ENCODE measurements around the gene ABCC1.

The ABCC1 gene

GRCh38 chr16:15925631-15926030 lies 23.8 kb upstream of the ABCC1 start:
- Histone ChIP-seq H3K4me1 (ENCODE audit: insufficient read depth, low read length, severe bottlenecking) (no peaks in the 10 kb centered on the region), H3K9ac (ENCODE audit: low read length) (no peak overlapping the region), H2AFZ (ENCODE audit: low read length) (no peak overlapping the region), H3K27me3 (ENCODE audit: insufficient read depth, low read length) (no peaks in the 10 kb centered on the region), H4K20me1 (ENCODE audit: insufficient read depth, low read length) (no peaks in the 10 kb centered on the region), H3K4me3 (ENCODE audit: low read depth, low read length, poor library complexity, severe bottlenecking) (no peak overlapping the region), H3F3A (ENCODE audit: insufficient read depth, low read length) (no peaks in the 10 kb centered on the region), H3K27ac (ENCODE audit: low read depth, low read length, poor library complexity, severe bottlenecking) (no peak overlapping the region), H3K36me3 (ENCODE audit: insufficient read depth, low read length) (no peaks in the 10 kb centered on the region), H3K9me2 (ENCODE audit: low read depth, low read length) (no peaks in the 10 kb centered on the region), H3K79me2 (ENCODE audit: insufficient read depth, low read length) (no peaks in the 10 kb centered on the region), H3K4me2 (ENCODE audit: low read length) (no peak overlapping the region), H3K9me3 (ENCODE audit: low read length) (no peaks in the 10 kb centered on the region)
- no peak for TF ChIP-seq EZH2 (IDR thresholded peaks at IDR 0.05; ENCODE audit: borderline replicate concordance, low read length)

- Histone ChIP-seq H3K9me3 (ENCODE audit: low read length) (no peaks in the 10 kb centered on the region), H3K4me3 (ENCODE audit: low read depth, low read length, poor library complexity, severe bottlenecking) (no peak overlapping the region), H4K20me1 (ENCODE audit: insufficient read depth, low read length) (no peaks in the 10 kb centered on the region), H3K9me2 (ENCODE audit: low read depth, low read length) (no peaks in the 10 kb centered on the region), H3K4me2 (ENCODE audit: low read length) (no peak overlapping the region), H3K27ac (ENCODE audit: low read depth, low read length, poor library complexity, severe bottlenecking) (no peak overlapping the region), H3K9ac (ENCODE audit: low read length) (no peak overlapping the region), H2AFZ (ENCODE audit: low read length) (no peak overlapping the region), H3K79me2 (ENCODE audit: insufficient read depth, low read length) (no peaks in the 10 kb centered on the region), H3K27me3 (ENCODE audit: insufficient read depth, low read length) (no peaks in the 10 kb centered on the region), H3K36me3 (ENCODE audit: insufficient read depth, low read length) (no peaks in the 10 kb centered on the region), H3F3A (ENCODE audit: insufficient read depth, low read length) (no peaks in the 10 kb centered on the region), H3K4me1 (ENCODE audit: insufficient read depth, low read length, severe bottlenecking) (no peaks in the 10 kb centered on the region)
- TF ChIP-seq CTCF (IDR thresholded peaks at IDR 0.05; ENCODE audit: low read length) (no peak), EZH2 (IDR thresholded peaks at IDR 0.05; ENCODE audit: borderline replicate concordance, low read length) (no peak)
Measured at GRCh38 chr16:15928261-15929104, 20.9 kb upstream of the ABCC1 start.

GRCh38 chr16:15932939-15933338 lies 16.5 kb upstream of the ABCC1 start:
- H2AFZ ChIP-seq (ENCODE audit: low read length): no peak overlapping the region
- no peaks in the 10 kb centered on the region; the same call in 1 of the 2 replicates for H3K36me3 ChIP-seq (ENCODE audit: insufficient read depth, low read length)
- TF ChIP-seq EZH2 (IDR thresholded peaks at IDR 0.05; ENCODE audit: borderline replicate concordance, low read length) (no peak), CTCF (IDR thresholded peaks at IDR 0.05; ENCODE audit: low read length) (no peak)
- H3K4me1 ChIP-seq (ENCODE audit: insufficient read depth, low read length, severe bottlenecking): no peaks in the 10 kb centered on the region
- H4K20me1 ChIP-seq (ENCODE audit: insufficient read depth, low read length): no peaks in the 10 kb centered on the region
- H3K27ac ChIP-seq (ENCODE audit: low read depth, low read length, poor library complexity, severe bottlenecking): no peak overlapping the region
- H3K9me3 ChIP-seq (ENCODE audit: low read length): peaks cover 5% of the 10 kb centered on the region
- no peaks in the 10 kb centered on the region for H3K79me2 ChIP-seq (ENCODE audit: insufficient read depth, low read length)
- no peaks in the 10 kb centered on the region for H3K27me3 ChIP-seq (ENCODE audit: insufficient read depth, low read length)
- H3K4me2 ChIP-seq (ENCODE audit: low read length): no peak overlapping the region
- no peaks in the 10 kb centered on the region for H3F3A ChIP-seq (ENCODE audit: insufficient read depth, low read length)
- H3K4me3 ChIP-seq (ENCODE audit: low read depth, low read length, poor library complexity, severe bottlenecking): no peak overlapping the region
- no peaks in the 10 kb centered on the region for H3K9me2 ChIP-seq (ENCODE audit: low read depth, low read length)
- H3K9ac ChIP-seq (ENCODE audit: low read length): no peak overlapping the region
